Bronchial epithelial cell (primary cell): ENCODE data around the gene BICC1. TPM values are rescaled to one million over a fixed set of nuclear protein-coding genes. Genes with fewer than 3 reads are reported as not detected.
A peak's percentile ranks its signal among the peaks of the same experiment; 100 is the strongest.

Experiments used
- DNase-seq: peaks from one replicate; pipeline ENCODE4 v3.0.0-alpha.2; 2010; ENCODE audit warnings: low read depth
- FAIRE-seq: peaks from 2 replicates; lab custom pipeline; 2011; peaks lifted over from hg19 to GRCh38; lab: Jason Lieb, UNC
- H3K27me3 ChIP-seq: 2 replicates; pipeline ENCODE4 v1.5.1; 2011; ENCODE audit warnings: low read length; ENCODE audit not compliant: control insufficient read depth, insufficient read depth
- H3K36me3 ChIP-seq: 2 replicates; pipeline ENCODE4 v1.5.1; 2011; ENCODE audit warnings: low read length; ENCODE audit not compliant: control insufficient read depth, insufficient read depth
- H3K4me3 ChIP-seq: 2 replicates; pipeline ENCODE4 v1.5.1; 2011; ENCODE audit warnings: mild to moderate bottlenecking, low read depth, low read length, control low read depth
- CTCF ChIP-seq: IDR thresholded peaks from 2 replicates; pipeline ENCODE4 v1.5.1; 2011; ENCODE audit warnings: mild to moderate bottlenecking, moderate library complexity, low read length, control low read depth, inconsistent platforms; ENCODE audit not compliant: insufficient read depth, severe bottlenecking
- total RNA-seq: library from RNA; depleted of rRNA; stranded (reverse); fragments of >200 nt; gene quantifications from 2 replicates; pipeline ENCODE4 v1.2.1, GENCODE V29; 2014

Gene BICC1
- total RNA-seq, 1 donor from 2014 or later, result 1.1 TPM

GRCh38 chr10:58556516-58557165 is 44.0 kb downstream of the BICC1 start:
- no peaks in the 10 kb centered on the region for H3K27me3 ChIP-seq
- no peak for TF ChIP-seq CTCF
- no peaks in the 10 kb centered on the region for H3K36me3 ChIP-seq
- H3K4me3 ChIP-seq, result no peak overlapping the region
- FAIRE-seq, result no peak
- DNase-seq, result peak; percentile 59

GRCh38 chr10:58557714-58558113 is 45.0 kb downstream of the BICC1 start:
- DNase-seq (no peak), FAIRE-seq (no peak)
- no peaks in the 10 kb centered on the region for H3K36me3 ChIP-seq
- H3K27me3 ChIP-seq, result no peaks in the 10 kb centered on the region
- H3K4me3 ChIP-seq, result no peak overlapping the region
- no peak for TF ChIP-seq CTCF

- H3K36me3 ChIP-seq, result no peaks in the 10 kb centered on the region
- H3K4me3 ChIP-seq, result no peak overlapping the region
- TF ChIP-seq CTCF, result no peak
- H3K27me3 ChIP-seq, result no peaks in the 10 kb centered on the region
- DNase-seq, result peak; percentile 58
- FAIRE-seq, result no peak
Measured at GRCh38 chr10:58560068-58560467, 47.4 kb downstream of the BICC1 start.

- no peak for TF ChIP-seq CTCF
- Histone ChIP-seq H3K4me3 (no peak overlapping the region), H3K36me3 (no peaks in the 10 kb centered on the region), H3K27me3 (no peaks in the 10 kb centered on the region)
- FAIRE-seq (no peak), DNase-seq (no peak)
Measured at GRCh38 chr10:58565271-58565670, 52.6 kb downstream of the BICC1 start.

GRCh38 chr10:58567652-58568051 is 55.0 kb downstream of the BICC1 start:
- no peak for TF ChIP-seq CTCF
- no peak for DNase-seq
- FAIRE-seq, result no peak
- Histone ChIP-seq H3K36me3 (no peaks in the 10 kb centered on the region), H3K27me3 (no peaks in the 10 kb centered on the region), H3K4me3 (no peak overlapping the region)

- FAIRE-seq (no peak), DNase-seq (no peak)
- no peaks in the 10 kb centered on the region for H3K36me3 ChIP-seq
- no peak for TF ChIP-seq CTCF
- no peaks in the 10 kb centered on the region for H3K27me3 ChIP-seq
- no peak overlapping the region for H3K4me3 ChIP-seq
Measured at GRCh38 chr10:58568428-58568935, 55.8 kb downstream of the BICC1 start.
